NT2/D1 (cell line): ENCODE measurements around the gene LRP5.

Experiments
- DNase-seq: peaks from one replicate; pipeline ENCODE4 v3.0.0-alpha.2; 2011; ENCODE audit warnings: low read depth, low spot score
- H3K27me3 ChIP-seq: 2 replicates; pipeline ENCODE4 v1.6.0; 2011; ENCODE audit warnings: mild to moderate bottlenecking; ENCODE audit not compliant: insufficient read length, insufficient read depth
- H3K36me3 ChIP-seq: 2 replicates; pipeline ENCODE4 v1.6.1; 2011; ENCODE audit warnings: mild to moderate bottlenecking, low read length, mixed read lengths; ENCODE audit not compliant: insufficient read depth, insufficient read length
- H3K4me1 ChIP-seq: 2 replicates; pipeline ENCODE4 v1.5.1; 2011; ENCODE audit not compliant: insufficient read depth, insufficient read length
- H3K4me3 ChIP-seq: 2 replicates; pipeline ENCODE4 v1.5.1; 2011; ENCODE audit warnings: low read depth; ENCODE audit not compliant: insufficient read length
- H3K9ac ChIP-seq: 2 replicates; pipeline ENCODE4 v1.6.0; 2011; ENCODE audit warnings: low read depth; ENCODE audit not compliant: insufficient read length
- H3K9me3 ChIP-seq: 2 replicates; pipeline ENCODE4 v1.5.1; 2011; ENCODE audit warnings: mild to moderate bottlenecking, low read length; ENCODE audit not compliant: insufficient read depth
- SUZ12 ChIP-seq: IDR thresholded peaks from 2 replicates; pipeline ENCODE4 v1.6.1; 2011; ENCODE audit not compliant: insufficient read length, insufficient read depth; ENCODE audit errors: extremely low read depth
- YY1 ChIP-seq: IDR thresholded peaks from 2 replicates; pipeline ENCODE4 v1.6.1; 2011; ENCODE audit not compliant: insufficient read length, insufficient read depth
- ZNF274 ChIP-seq: IDR thresholded peaks from 2 replicates; pipeline ENCODE4 v1.6.1; 2011; ENCODE audit warnings: mild to moderate bottlenecking, low read depth, low read length

LRP5 gene

DNA sequence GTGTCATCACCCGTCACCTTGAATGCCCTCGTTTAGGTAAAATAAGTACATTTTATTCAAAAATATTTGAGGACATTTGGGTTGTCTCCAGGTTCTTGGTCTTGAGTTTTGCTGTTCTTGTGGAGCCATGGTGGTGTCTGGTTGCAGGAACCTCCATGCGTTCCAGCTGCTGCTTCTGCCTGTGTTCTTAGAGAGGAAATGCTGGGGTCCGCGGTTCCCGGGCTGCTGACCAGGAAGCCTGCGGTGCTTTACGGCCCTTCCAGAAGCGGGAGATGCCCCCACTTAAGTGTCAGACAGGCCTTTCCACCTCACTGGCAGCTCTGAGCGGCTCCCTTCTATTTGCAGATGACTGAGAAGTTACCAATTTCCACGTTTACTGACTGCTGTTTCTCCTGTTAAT, 66.8 kb downstream of the LRP5 start:
- Histone ChIP-seq H3K9ac (no peak overlapping the region), H3K27me3 (no peaks in the 10 kb centered on the region), H3K36me3 (peaks cover 14% of the 10 kb centered on the region), H3K4me3 (no peak overlapping the region), H3K9me3 (no peaks in the 10 kb centered on the region), H3K4me1 (peaks cover 15% of the 10 kb centered on the region)
- TF ChIP-seq YY1 (no peak), SUZ12 (no peak), ZNF274 (no peak)
- no peak for DNase-seq

DNA sequence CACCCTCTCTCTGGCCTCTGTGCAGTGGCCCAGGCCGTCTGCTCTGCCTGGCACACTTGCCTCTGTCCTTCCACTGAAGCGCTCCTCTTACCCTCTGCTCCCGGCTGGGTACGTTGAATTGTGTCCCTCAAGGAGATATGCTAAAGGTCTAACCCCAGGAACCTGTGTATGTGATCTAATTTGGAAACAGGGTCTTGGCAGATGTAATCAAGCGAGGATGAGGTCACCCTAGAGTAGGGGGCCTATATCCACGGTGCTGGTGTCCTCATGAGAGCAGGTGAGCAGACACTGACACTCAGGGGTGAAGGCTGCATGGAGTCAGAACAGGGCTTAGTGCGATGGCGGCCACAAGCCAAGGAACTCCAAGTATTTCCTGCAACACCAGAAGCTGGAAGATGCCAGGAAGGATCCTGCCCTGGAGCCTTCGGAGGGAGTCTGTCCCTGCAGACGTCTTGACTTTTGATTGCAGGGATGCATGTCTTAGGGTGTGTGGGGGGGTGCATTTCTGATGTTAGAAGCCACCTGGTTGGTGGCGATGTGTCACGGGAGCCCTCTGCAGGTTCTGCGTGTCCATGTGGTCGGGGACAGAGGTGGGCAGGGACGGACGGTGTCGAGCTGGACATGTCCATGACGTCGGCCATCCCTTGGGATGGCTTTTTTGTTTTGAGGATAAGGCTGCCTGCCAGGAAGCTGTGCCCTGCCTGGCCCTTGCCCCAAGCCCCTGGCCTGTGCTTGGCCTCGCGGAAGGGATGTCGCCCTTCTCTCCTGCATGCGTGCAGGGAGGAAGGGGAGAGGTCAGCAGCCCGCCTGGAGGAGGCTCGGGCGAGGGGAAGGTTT, 68.6 kb downstream of the LRP5 start:
- H3K4me1 ChIP-seq: peaks cover 14% of the 10 kb centered on the region
- no peak for DNase-seq
- H3K9ac ChIP-seq: peak overlapping the region; percentile 5
- no peak for TF ChIP-seq SUZ12
- no peak for TF ChIP-seq YY1
- peaks cover 13% of the 10 kb centered on the region for H3K36me3 ChIP-seq
- H3K27me3 ChIP-seq: no peaks in the 10 kb centered on the region
- no peaks in the 10 kb centered on the region for H3K9me3 ChIP-seq
- no peak overlapping the region for H3K4me3 ChIP-seq

DNA sequence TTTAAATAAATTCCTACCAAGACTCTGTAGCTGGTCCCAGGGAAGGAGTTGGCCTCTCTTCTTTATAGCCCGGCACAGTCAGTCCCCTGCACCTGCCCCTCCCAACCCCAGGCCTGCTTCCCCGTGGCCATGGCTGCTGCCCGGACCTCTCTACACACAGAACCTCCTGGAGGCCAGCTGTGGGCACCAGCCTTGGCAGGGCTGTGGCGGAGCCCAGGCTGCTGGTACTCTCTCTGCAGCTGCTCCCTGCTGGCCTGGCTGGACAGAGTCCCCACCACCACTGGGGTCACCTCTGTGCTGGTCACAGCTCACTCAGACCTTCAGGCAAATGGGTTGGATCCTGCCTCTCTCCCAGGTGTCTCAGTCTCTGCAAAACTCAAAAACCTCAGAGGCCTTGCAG, 69.3 kb downstream of the LRP5 start:
- no peak for DNase-seq
- Histone ChIP-seq H3K36me3 (peaks cover 15% of the 10 kb centered on the region), H3K4me3 (no peak overlapping the region), H3K9ac (no peak overlapping the region), H3K9me3 (no peaks in the 10 kb centered on the region; the same call in 1 of the 2 replicates), H3K4me1 (peaks cover 16% of the 10 kb centered on the region), H3K27me3 (no peaks in the 10 kb centered on the region)
- TF ChIP-seq ZNF274: no peak
- no peak for TF ChIP-seq YY1
- no peak for TF ChIP-seq SUZ12

DNA sequence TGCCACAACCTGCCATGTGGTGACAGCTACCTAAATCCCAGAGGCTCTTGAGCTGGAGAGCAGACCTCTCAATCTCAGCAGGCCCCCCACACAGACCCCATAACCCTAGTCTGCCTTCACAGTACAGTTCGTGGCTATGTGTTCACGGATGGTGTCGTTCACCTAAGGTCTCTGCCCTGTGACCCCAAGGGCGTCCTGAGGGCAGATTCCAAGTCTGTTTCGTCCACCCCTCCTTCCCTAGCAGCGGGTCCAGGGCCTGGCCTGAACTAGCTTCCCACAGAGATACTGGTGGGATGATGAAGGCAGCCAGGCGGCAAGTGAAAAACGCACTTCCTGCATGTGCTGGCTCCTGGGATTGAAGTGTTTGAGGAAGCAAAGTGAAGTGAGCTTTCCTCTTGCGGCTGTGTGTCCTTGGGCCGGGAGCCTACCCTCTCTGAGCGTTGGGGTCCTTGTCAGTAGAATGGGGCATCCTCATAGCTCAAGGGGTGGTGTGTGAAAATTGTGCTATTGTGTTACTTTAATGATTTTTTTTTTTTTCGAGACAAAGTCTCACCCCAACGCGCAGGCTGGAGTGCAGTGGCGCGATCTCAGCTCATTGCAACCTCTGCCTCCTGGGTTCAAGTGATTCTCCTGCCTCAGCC, 70.1 kb downstream of the LRP5 start:
- DNase-seq: no peak
- H3K9me3 ChIP-seq: no peaks in the 10 kb centered on the region; the same call in 1 of the 2 replicates
- H3K36me3 ChIP-seq: peaks cover 15% of the 10 kb centered on the region
- peaks cover 15% of the 10 kb centered on the region for H3K4me1 ChIP-seq
- H3K9ac ChIP-seq: no peak overlapping the region
- TF ChIP-seq SUZ12 (no peak), YY1 (no peak), ZNF274 (no peak)
- no peaks in the 10 kb centered on the region for H3K27me3 ChIP-seq
- no peak overlapping the region for H3K4me3 ChIP-seq

DNA sequence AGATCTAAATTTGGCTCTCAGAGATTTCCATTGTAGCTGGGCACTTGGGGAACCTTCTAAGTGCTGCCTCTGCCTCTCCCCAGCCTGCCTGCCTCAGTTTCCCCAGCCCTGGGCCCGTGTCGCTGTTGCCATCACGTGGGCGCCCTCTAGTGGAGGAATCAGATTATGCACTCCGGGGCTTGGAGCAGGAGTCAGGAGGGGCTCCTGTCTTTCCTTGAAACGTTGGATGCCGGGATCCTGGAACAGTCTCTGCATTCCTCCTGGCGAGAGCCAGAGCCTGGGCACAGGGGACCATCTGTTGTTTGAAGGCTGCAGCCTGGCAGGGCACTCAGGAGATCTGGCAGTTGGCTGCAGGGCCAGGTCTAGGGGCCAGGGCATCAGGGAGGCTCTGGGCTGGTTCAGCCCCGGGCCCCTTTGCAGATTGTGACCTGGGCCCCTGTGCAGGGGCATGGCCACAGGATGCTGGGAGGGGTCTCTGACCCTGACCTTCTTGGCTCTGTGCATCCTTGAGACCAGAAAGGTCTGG, 71.6 kb downstream of the LRP5 start:
- Histone ChIP-seq H3K4me1 (peaks cover 15% of the 10 kb centered on the region), H3K27me3 (no peaks in the 10 kb centered on the region), H3K4me3 (no peak overlapping the region), H3K9me3 (no peaks in the 10 kb centered on the region; the same call in 1 of the 2 replicates), H3K9ac (no peak overlapping the region), H3K36me3 (peaks cover 20% of the 10 kb centered on the region)
- TF ChIP-seq SUZ12 (no peak), ZNF274 (no peak), YY1 (no peak)
- DNase-seq: peak; percentile 52

DNA sequence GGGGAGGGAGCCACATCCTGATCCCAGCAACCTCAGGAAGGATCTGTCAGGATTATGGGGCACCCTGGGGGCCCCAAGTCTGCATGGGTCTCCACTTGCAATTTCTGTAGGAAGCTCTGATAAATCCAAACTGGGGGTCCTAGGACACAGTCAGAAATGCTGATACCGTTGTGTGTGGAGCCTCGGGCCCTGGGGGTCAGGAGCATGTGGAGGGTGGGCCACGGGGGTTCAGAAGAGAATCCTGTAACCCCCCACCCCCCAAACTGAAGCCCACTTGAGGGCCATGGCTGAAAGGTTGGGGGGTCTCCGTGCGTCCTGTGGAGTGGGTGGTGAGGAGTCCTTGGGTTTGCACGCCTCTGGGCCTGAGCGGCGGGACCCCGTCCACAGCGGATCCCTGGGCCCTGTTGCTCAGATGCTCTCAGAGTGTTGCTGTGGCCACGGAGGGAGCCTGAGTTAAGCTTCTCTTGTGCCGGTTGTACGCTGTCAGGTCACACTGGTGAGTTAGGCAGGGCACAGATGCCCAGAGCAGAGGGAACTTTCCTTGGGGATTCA, 72.2 kb downstream of the LRP5 start:
- H3K4me3 ChIP-seq: no peak overlapping the region
- H3K9ac ChIP-seq: no peak overlapping the region
- H3K36me3 ChIP-seq: peaks cover 24% of the 10 kb centered on the region
- no peak for DNase-seq
- no peaks in the 10 kb centered on the region; the same call in 1 of the 2 replicates for H3K9me3 ChIP-seq
- H3K27me3 ChIP-seq: no peaks in the 10 kb centered on the region
- H3K4me1 ChIP-seq: peaks cover 15% of the 10 kb centered on the region
- no peak for TF ChIP-seq YY1
- no peak for TF ChIP-seq ZNF274

DNA sequence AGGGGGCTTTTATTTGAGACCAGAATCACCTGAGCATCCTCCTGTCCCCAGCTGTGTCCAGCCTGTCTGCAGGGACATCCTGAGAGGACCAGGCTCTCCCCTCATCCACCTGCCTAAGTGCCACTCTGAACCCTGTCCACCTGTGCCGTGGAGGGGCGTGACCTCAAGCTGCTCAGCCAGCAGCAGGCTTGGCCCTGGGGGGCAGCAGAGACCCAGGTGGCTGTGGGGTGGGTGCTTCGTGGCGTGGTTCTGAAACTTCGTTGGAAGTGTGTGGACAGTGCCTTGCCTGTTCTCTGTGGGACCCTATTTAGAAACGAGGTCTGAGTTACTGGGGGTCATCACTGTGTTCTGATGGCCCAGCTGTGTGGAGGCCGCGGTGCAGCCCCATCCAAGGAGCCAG, 72.7 kb downstream of the LRP5 start:
- TF ChIP-seq SUZ12: no peak
- TF ChIP-seq YY1: no peak
- TF ChIP-seq ZNF274: no peak
- H3K4me1 ChIP-seq: peaks cover 14% of the 10 kb centered on the region
- no peak for DNase-seq
- H3K36me3 ChIP-seq: peaks cover 29% of the 10 kb centered on the region
- H3K4me3 ChIP-seq: no peak overlapping the region
- no peak overlapping the region for H3K9ac ChIP-seq
- no peaks in the 10 kb centered on the region; the same call in 1 of the 2 replicates for H3K9me3 ChIP-seq
- no peaks in the 10 kb centered on the region for H3K27me3 ChIP-seq
